Neural cell (in vitro differentiated cells): ENCODE measurements around the gene NHS.

ENCODE experiments used
- EP300 ChIP-seq: fragments of 450-650 bp; conservative IDR thresholded peaks from 2 replicates; pipeline ENCODE4 v1.6.1; 2014; ENCODE audit warnings: antibody characterized with exemption, mild to moderate bottlenecking, moderate library complexity; ENCODE audit not compliant: poor library complexity, severe bottlenecking
- EZH2 ChIP-seq: fragments of 200-600, 300-800 bp; shearing (Covaris generic), sonication (generic); IDR thresholded peaks from 2 replicates; pipeline ENCODE4 v1.6.1; 2014; ENCODE audit warnings: antibody characterized with exemption, low read length, borderline replicate concordance, mild to moderate bottlenecking; ENCODE audit not compliant: insufficient read depth, poor library complexity, severe bottlenecking
- MXI1 ChIP-seq: fragments of 450-650 bp; conservative IDR thresholded peaks from 2 replicates; pipeline ENCODE4 v1.6.1; 2014; ENCODE audit warnings: antibody characterized with exemption, mild to moderate bottlenecking; ENCODE audit not compliant: poor library complexity, severe bottlenecking
- POLR2AphosphoS5 ChIP-seq: IDR thresholded peaks from 2 replicates; pipeline ENCODE4 v1.6.1; 2012
- RAD21 ChIP-seq: fragments of 450-650 bp; conservative IDR thresholded peaks from 2 replicates; pipeline ENCODE4 v1.6.1; 2014; ENCODE audit warnings: antibody characterized with exemption, mild to moderate bottlenecking, moderate library complexity
- SMC3 ChIP-seq: fragments of 450-650 bp; conservative IDR thresholded peaks from 2 replicates; pipeline ENCODE4 v1.6.1; 2014; ENCODE audit warnings: antibody characterized with exemption, mild to moderate bottlenecking, moderate library complexity; ENCODE audit not compliant: poor library complexity
- TAF1 ChIP-seq: IDR thresholded peaks from 2 replicates; pipeline ENCODE4 v1.6.1; 2012; ENCODE audit warnings: low read depth
- TF ChIP-seq, protein P1 (sequence below): fragments of 450-650 bp; IDR thresholded peaks from 2 replicates; pipeline ENCODE4 v1.5.1; 2014; ENCODE audit warnings: antibody characterized with exemption, mild to moderate bottlenecking, moderate library complexity; ENCODE audit not compliant: poor library complexity, severe bottlenecking
- TF ChIP-seq, protein P2 (sequence below): IDR thresholded peaks from 2 replicates; pipeline ENCODE4 v1.6.1; 2012; ENCODE audit warnings: borderline replicate concordance

DNA sequence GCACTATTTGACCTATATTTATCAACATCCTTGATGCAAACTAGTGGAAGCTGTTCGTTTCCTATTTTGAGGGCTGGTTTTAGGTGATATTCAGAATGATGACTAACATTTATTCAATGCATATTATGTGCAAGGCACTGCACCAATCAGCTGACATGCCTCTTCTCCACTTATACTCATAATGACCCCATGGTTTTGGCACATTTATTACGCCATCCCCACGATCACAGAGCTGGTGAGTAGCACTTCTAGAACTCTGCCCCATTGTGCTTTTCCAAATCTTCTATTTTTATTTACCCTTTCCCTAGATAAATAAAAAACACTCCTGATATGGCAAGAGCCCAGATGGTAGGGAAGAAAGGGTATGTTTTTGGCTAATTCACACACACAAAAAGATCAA is 375.4 kb downstream of the NHS start:
- TF ChIP-seq, protein P1, sequence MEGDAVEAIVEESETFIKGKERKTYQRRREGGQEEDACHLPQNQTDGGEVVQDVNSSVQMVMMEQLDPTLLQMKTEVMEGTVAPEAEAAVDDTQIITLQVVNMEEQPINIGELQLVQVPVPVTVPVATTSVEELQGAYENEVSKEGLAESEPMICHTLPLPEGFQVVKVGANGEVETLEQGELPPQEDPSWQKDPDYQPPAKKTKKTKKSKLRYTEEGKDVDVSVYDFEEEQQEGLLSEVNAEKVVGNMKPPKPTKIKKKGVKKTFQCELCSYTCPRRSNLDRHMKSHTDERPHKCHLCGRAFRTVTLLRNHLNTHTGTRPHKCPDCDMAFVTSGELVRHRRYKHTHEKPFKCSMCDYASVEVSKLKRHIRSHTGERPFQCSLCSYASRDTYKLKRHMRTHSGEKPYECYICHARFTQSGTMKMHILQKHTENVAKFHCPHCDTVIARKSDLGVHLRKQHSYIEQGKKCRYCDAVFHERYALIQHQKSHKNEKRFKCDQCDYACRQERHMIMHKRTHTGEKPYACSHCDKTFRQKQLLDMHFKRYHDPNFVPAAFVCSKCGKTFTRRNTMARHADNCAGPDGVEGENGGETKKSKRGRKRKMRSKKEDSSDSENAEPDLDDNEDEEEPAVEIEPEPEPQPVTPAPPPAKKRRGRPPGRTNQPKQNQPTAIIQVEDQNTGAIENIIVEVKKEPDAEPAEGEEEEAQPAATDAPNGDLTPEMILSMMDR, result no peak
- TF ChIP-seq EZH2 (no peak), POLR2AphosphoS5 (no peak), RAD21 (no peak), TAF1 (no peak), EP300 (no peak), SMC3 (no peak), MXI1 (no peak)
- TF ChIP-seq, protein P2, sequence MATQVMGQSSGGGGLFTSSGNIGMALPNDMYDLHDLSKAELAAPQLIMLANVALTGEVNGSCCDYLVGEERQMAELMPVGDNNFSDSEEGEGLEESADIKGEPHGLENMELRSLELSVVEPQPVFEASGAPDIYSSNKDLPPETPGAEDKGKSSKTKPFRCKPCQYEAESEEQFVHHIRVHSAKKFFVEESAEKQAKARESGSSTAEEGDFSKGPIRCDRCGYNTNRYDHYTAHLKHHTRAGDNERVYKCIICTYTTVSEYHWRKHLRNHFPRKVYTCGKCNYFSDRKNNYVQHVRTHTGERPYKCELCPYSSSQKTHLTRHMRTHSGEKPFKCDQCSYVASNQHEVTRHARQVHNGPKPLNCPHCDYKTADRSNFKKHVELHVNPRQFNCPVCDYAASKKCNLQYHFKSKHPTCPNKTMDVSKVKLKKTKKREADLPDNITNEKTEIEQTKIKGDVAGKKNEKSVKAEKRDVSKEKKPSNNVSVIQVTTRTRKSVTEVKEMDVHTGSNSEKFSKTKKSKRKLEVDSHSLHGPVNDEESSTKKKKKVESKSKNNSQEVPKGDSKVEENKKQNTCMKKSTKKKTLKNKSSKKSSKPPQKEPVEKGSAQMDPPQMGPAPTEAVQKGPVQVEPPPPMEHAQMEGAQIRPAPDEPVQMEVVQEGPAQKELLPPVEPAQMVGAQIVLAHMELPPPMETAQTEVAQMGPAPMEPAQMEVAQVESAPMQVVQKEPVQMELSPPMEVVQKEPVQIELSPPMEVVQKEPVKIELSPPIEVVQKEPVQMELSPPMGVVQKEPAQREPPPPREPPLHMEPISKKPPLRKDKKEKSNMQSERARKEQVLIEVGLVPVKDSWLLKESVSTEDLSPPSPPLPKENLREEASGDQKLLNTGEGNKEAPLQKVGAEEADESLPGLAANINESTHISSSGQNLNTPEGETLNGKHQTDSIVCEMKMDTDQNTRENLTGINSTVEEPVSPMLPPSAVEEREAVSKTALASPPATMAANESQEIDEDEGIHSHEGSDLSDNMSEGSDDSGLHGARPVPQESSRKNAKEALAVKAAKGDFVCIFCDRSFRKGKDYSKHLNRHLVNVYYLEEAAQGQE, result no peak
